ENCODE measurements around the gene CPNE6.

DNA sequence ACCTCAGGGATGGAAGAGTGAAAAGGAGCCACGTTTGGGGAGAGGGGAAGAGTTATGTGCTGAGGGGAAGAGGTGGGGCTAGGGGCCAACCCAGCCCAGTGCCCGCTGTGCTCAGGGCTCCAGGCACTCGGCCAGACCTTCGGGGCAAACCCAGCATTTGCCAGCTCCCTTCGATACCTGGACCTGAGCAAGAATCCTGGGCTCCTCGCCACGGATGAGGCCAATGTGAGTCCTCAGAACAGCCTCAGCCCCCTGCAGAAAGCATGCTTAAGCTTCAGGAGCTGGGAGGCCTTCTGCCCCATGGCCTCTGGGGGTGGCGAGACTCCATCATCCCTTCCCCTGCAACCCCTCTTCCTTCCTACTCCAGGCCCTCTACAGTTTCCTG lies 14.6 kb upstream of the CPNE6 start:
- TF ChIP-seq, protein P1, sequence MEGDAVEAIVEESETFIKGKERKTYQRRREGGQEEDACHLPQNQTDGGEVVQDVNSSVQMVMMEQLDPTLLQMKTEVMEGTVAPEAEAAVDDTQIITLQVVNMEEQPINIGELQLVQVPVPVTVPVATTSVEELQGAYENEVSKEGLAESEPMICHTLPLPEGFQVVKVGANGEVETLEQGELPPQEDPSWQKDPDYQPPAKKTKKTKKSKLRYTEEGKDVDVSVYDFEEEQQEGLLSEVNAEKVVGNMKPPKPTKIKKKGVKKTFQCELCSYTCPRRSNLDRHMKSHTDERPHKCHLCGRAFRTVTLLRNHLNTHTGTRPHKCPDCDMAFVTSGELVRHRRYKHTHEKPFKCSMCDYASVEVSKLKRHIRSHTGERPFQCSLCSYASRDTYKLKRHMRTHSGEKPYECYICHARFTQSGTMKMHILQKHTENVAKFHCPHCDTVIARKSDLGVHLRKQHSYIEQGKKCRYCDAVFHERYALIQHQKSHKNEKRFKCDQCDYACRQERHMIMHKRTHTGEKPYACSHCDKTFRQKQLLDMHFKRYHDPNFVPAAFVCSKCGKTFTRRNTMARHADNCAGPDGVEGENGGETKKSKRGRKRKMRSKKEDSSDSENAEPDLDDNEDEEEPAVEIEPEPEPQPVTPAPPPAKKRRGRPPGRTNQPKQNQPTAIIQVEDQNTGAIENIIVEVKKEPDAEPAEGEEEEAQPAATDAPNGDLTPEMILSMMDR (conservative IDR thresholded peaks at IDR 0.05; ENCODE audit: low read depth, low read length): no peak
- TF ChIP-seq EZH2 (IDR thresholded peaks at IDR 0.05; ENCODE audit: low read length, unreplicated experiment) (no peak), EZH2phosphoT487 (IDR thresholded peaks at IDR 0.05; ENCODE audit: borderline replicate concordance, low read length) (no peak)

All from PC-3 (cell line).